Peyer's patch (tissue), 4 donors: ENCODE results near the gene MXD4.

Source experiments
- CTCF ChIP-seq, 6 experiments: fragments of 450-650 bp in 4 of 6; fragments of 200-600 bp in 2 of 6; sonication (generic) in 1 of 6; IDR thresholded peaks; one replicate each; pipeline ENCODE4 v1.5.1; 2017 to 2019; ENCODE audit warnings: antibody characterized with exemption in 6 of 6, mild to moderate bottlenecking in 3 of 6, moderate library complexity in 1 of 6
- POLR2A ChIP-seq, 2 donors: fragments of 450-650 bp; IDR thresholded peaks; one replicate each; pipeline ENCODE4 v1.5.1; 2017; ENCODE audit warnings: antibody characterized with exemption in 2 of 2, mild to moderate bottlenecking in 2 of 2, moderate library complexity in 2 of 2

- TF ChIP-seq CTCF (IDR thresholded peaks at IDR 0.05) (no peak), POLR2A (IDR thresholded peaks at IDR 0.05) (no peak)
Measured at GRCh38 chr4:2255501-2256155, 6.3 kb downstream of the MXD4 start.
